Measurements from ENCODE around the gene COL15A1. TPM values are rescaled to one million over a fixed set of nuclear protein-coding genes. Genes with fewer than 3 reads are reported as not detected.

The COL15A1 gene
- total RNA-seq, 2 donors from 2014 or later = 6.0 to 16.0 TPM

DNA sequence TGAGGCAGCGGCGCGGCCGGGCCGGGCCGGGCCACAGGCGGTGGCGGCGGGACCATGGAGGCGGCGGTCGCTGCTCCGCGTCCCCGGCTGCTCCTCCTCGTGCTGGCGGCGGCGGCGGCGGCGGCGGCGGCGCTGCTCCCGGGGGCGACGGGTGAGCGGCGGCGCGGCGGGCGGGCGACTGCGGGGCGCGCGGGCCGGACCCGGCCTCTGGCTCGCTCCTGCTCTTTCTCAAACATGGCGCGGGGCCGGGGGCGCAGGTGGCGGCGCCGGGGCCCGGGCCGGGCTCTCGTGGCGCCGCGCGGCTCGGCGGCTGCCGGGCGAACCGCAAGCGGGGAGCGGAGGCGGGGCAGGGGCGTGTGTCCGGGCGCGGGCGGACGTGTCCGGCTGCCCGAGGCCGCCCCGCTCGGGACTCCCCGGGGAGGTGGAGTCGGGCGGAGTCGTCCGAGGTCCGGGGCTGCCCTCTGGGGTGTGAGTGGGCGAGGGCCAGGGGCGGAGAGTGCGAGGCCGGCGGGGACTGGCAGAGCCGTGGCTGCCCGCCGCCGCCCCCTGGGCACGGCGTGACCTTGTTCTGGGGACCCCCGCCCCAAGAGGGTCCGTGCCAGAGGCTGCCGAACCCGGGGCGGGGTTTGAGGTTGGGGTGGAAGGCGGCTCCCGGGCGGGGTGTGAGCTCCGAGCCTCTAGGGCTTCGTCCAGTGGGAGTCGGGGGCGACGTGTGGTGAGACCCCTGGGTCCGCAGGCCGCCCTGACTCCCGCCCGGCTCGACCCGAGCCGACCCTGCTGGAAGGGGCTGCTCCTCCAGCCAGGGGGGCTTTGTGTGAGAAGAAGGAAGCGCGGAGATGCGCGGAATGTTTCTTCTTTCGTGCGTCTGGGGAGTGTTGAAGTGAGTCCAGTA is 161.7 kb downstream of the COL15A1 start:
- Histone ChIP-seq H3K4me3 (peak overlapping the region; percentile 94), H3K9ac (ENCODE audit: low read depth in 2 of 2, low read length in 2 of 2) (peak overlapping the region; percentile 80 to 83), H3K27ac (peak overlapping the region; percentile 88), H3K27me3 (no peaks in the 10 kb centered on the region), H3K4me1 (no peaks in the 10 kb centered on the region), H3K9me3 (no peaks in the 10 kb centered on the region), H3K36me3 (no peaks in the 10 kb centered on the region)
- no peak for TF ChIP-seq CTCF (IDR thresholded peaks at IDR 0.05)
- intact Hi-C loops (cut with DNase I) = no loop called here
- DNase-seq = peak; percentile 80

GRCh38 chr9:99106044-99106375 is 162.3 kb downstream of the COL15A1 start:
- TF ChIP-seq CTCF (IDR thresholded peaks at IDR 0.05) = no peak
- no peak for DNase-seq
- intact Hi-C loops (cut with DNase I) = no loop called here

DNA sequence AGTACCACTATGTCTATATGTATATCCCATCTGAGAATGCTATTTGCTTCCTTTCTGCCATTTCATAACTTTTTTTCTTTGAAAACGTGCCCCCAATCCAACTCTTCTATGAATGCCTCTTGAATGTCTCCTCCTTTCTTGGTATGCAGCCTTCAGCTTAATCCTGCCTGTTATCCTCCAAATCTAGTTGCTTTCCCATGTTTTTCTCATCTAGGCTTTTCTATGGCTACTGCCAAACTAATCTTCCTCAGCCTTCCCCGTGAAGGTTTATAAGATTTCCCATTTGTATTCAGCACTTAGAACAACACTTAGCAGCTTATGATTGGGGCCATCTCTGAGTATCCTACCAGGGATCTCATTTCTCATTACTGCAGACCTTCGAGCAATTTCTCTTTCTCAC is 163.7 kb downstream of the COL15A1 start:
- Histone ChIP-seq H3K9ac (ENCODE audit: low read depth in 2 of 2, low read length in 2 of 2) (no peak overlapping the region), H3K4me3 (no peak overlapping the region), H3K36me3 (no peaks in the 10 kb centered on the region), H3K27me3 (no peaks in the 10 kb centered on the region), H3K9me3 (no peaks in the 10 kb centered on the region), H3K4me1 (no peaks in the 10 kb centered on the region), H3K27ac (no peak overlapping the region)
- intact Hi-C loops (cut with DNase I) = no loop called here
- TF ChIP-seq CTCF (IDR thresholded peaks at IDR 0.05) = no peak
- no peak for DNase-seq

More at GRCh38 chr9:99106044-99106375, 162.3 kb downstream of the COL15A1 start:
- H3K9me3 ChIP-seq = no peaks in the 10 kb centered on the region
- no peaks in the 10 kb centered on the region for H3K36me3 ChIP-seq
- peak overlapping the region; percentile 80 to 83 for H3K9ac ChIP-seq (ENCODE audit: low read depth in 2 of 2, low read length in 2 of 2)
- no peaks in the 10 kb centered on the region for H3K27me3 ChIP-seq
- H3K4me3 ChIP-seq = peak overlapping the region; percentile 94
- H3K27ac ChIP-seq = peak overlapping the region; percentile 88
- no peaks in the 10 kb centered on the region for H3K4me1 ChIP-seq

DNA sequence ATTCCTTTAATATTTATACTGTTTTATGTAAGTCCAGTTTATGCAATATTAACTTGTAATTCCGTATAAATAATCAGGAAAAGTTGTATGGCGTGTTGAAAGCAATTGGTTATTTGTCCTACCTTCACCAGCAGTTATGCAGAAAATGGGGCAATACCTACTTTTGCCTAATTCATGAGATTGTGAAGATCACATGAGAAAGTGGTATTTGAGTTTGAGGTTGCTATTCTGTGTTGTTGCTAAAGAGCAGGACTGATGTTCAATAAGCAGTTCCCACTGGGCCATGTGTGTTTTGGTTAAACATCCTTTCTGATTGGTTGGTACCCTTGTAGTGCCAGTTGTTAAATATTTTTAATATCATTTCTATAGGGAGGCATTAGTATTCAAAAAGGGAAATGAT is 164.4 kb downstream of the COL15A1 start:
- intact Hi-C loops (cut with DNase I) = no loop called here
- H3K9me3 ChIP-seq = no peaks in the 10 kb centered on the region
- H3K4me3 ChIP-seq = no peak overlapping the region
- no peaks in the 10 kb centered on the region for H3K27me3 ChIP-seq
- no peaks in the 10 kb centered on the region for H3K4me1 ChIP-seq
- H3K36me3 ChIP-seq = no peaks in the 10 kb centered on the region
- no peak overlapping the region for H3K9ac ChIP-seq (ENCODE audit: low read depth in 2 of 2, low read length in 2 of 2)
- H3K27ac ChIP-seq = no peak overlapping the region
- TF ChIP-seq CTCF (IDR thresholded peaks at IDR 0.05) = no peak
- no peak for DNase-seq

GRCh38 chr9:99109522-99109921 is 165.8 kb downstream of the COL15A1 start:
- no peak overlapping the region for H3K27ac ChIP-seq
- no peaks in the 10 kb centered on the region for H3K4me1 ChIP-seq
- H3K36me3 ChIP-seq = no peaks in the 10 kb centered on the region
- no peak for DNase-seq
- no peaks in the 10 kb centered on the region for H3K9me3 ChIP-seq
- H3K9ac ChIP-seq (ENCODE audit: low read depth in 2 of 2, low read length in 2 of 2) = no peak overlapping the region
- no peak for TF ChIP-seq CTCF (IDR thresholded peaks at IDR 0.05)
- H3K4me3 ChIP-seq = no peak overlapping the region
- no peaks in the 10 kb centered on the region for H3K27me3 ChIP-seq
- intact Hi-C loops (cut with DNase I) = no loop called here

All from colonic mucosa (tissue), 4 donors.